CD4-positive, alpha-beta T cell treated with Interleukin-17A for 1 hour (primary cell): ENCODE data around the gene ARIH1.

Experiments
- DNase-seq: peaks from one replicate; pipeline ENCODE4 v3.0.0-alpha.2; 2020

The ARIH1 gene

GRCh38 chr15:72488558-72488957, 14.4 kb downstream of the ARIH1 start:
- DNase-seq = no peak

- no peak for DNase-seq
Observed at GRCh38 chr15:72489943-72490554, 15.9 kb downstream of the ARIH1 start.

- DNase-seq = no peak
Observed at GRCh38 chr15:72491768-72492167, 17.6 kb downstream of the ARIH1 start.

- no peak for DNase-seq
Observed at GRCh38 chr15:72492733-72493132, 18.6 kb downstream of the ARIH1 start.

GRCh38 chr15:72493220-72493619, 19.1 kb downstream of the ARIH1 start:
- no peak for DNase-seq

GRCh38 chr15:72495007-72495406, 20.9 kb downstream of the ARIH1 start:
- DNase-seq = no peak

GRCh38 chr15:72496783-72497182, 22.7 kb downstream of the ARIH1 start:
- DNase-seq = no peak

- DNase-seq = no peak
Observed at GRCh38 chr15:72497402-72497801, 23.3 kb downstream of the ARIH1 start.

GRCh38 chr15:72502220-72502809, 28.2 kb downstream of the ARIH1 start:
- DNase-seq = no peak

- DNase-seq = peak; percentile 32
Observed at GRCh38 chr15:72503147-72503546, 29.0 kb downstream of the ARIH1 start.

- no peak for DNase-seq
Observed at GRCh38 chr15:72507402-72508092, 33.4 kb downstream of the ARIH1 start.

GRCh38 chr15:72509484-72509883, 35.4 kb downstream of the ARIH1 start:
- DNase-seq = no peak

GRCh38 chr15:72511536-72511935, 37.4 kb downstream of the ARIH1 start:
- DNase-seq = no peak

- DNase-seq = no peak
Observed at GRCh38 chr15:72515591-72516389, 41.7 kb downstream of the ARIH1 start.

GRCh38 chr15:72516777-72517176, 42.6 kb downstream of the ARIH1 start:
- DNase-seq = no peak

GRCh38 chr15:72521682-72522081, 47.6 kb downstream of the ARIH1 start:
- DNase-seq = no peak

- peak; percentile 44 for DNase-seq
Observed at GRCh38 chr15:72532991-72533601, 59.0 kb downstream of the ARIH1 start.

GRCh38 chr15:72534523-72534922, 60.4 kb downstream of the ARIH1 start:
- peak; percentile 59 for DNase-seq

GRCh38 chr15:72535911-72536310, 61.8 kb downstream of the ARIH1 start:
- DNase-seq = no peak

GRCh38 chr15:72536506-72536905, 62.4 kb downstream of the ARIH1 start:
- no peak for DNase-seq

GRCh38 chr15:72538931-72539330, 64.8 kb downstream of the ARIH1 start:
- no peak for DNase-seq

GRCh38 chr15:72540606-72541237, 66.6 kb downstream of the ARIH1 start:
- DNase-seq = no peak

- no peak for DNase-seq
Observed at GRCh38 chr15:72541674-72542073, 67.5 kb downstream of the ARIH1 start.
